Mucosa of descending colon (tissue), 3 donors: ENCODE results near the gene AAGAB. TPM values are rescaled to one million over a fixed set of nuclear protein-coding genes. Genes with fewer than 3 reads are reported as not detected.
A peak's percentile ranks its signal among the peaks of the same experiment; 100 is the strongest.

Experiments used
- ATAC-seq: fragments of 200-7000 bp; cut with Tn5 transposase; one replicate; pipeline ENCODE4 v1.9.1; 2020; ENCODE audit warnings: mild to moderate bottlenecking, moderate library complexity
- DNase-seq, 3 donors: peaks; one replicate each; pipeline ENCODE4 v3.0.0-alpha.2; 2020
- H3K36me3 ChIP-seq: fragments of 200-600 bp; one replicate; pipeline ENCODE4 v1.8.0; 2021; ENCODE audit warnings: low read depth, mild to moderate bottlenecking
- H3K4me1 ChIP-seq: fragments of 200-600 bp; one replicate; pipeline ENCODE4 v1.8.0; 2021; ENCODE audit warnings: low read depth, mild to moderate bottlenecking
- H3K4me3 ChIP-seq: fragments of 200-600 bp; one replicate; pipeline ENCODE4 v1.8.0; 2021; ENCODE audit warnings: mild to moderate bottlenecking
- H3K9me3 ChIP-seq: fragments of 200-600 bp; one replicate; pipeline ENCODE4 v1.8.0; 2021; ENCODE audit warnings: mild to moderate bottlenecking
- intact Hi-C, 2 donors: fragments of 100-400 bp; cut with DNase I in 1 of 2; cut with micrococcal nuclease in 1 of 2; formaldehyde crosslinking; loops; one replicate each; pipeline versions ENCODE4 v1.11.0 to v1.11.1; 2022; cut with DNase I, micrococcal nuclease
- total RNA-seq, 3 donors: library from RNA; stranded (reverse); fragmentation: NEBNext Ultra II Directional in 2 of 3; extraction: Animal tissue kit (Norgen Biotek cat#: 25700) in 2 of 3; gene quantifications; one replicate each; pipeline versions ENCODE4 v1.2.1 to v1.2.4, GENCODE V29; 2021 to 2023
- TF ChIP-seq, protein P1 (sequence below): fragments of 200-600 bp; IDR thresholded peaks from one replicate; pipeline ENCODE4 v1.8.0; 2022; ENCODE audit warnings: antibody characterized with exemption, mild to moderate bottlenecking
- donor health status: DM: no; HTN: no; CAD: no; lungs with moderate emphysema.
- donor health status: DM: no; HTN: no; CAD: no.
- donor health status: DM: no; HTN: yes; CAD: no.

AAGAB gene
- total RNA-seq, 3 donors from 2014 or later = 40.5 to 52.1 (median 48.3) TPM

DNA sequence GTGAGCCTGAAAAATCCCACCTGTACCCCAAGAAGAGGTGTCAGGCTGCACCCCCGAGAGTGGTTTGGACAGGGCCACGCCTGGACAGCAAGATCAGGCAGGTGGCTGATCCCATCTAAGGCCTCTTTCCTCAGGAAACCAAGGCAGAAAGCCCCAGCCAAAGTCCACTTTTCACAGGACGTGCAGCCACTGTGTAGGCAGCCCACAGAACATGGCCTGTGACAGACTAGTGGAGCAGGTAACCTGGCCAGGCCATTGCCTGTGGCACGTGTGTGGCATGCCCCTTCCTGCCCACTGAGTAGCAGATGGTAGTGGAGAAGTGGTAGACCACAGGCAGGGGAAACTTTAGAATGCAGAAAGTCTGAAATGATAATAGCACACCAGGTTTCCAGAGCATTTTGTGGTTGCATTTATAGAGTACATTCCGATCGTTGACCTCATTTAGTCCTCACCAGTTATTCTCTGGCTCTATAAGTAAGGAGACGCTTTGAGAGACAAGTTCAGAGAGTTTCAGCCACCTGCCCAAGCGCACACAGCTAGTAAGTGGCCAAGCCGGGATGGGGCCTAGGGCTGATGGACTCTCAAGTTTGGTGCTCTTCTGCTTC is 68.7 kb downstream of the AAGAB start:
- Histone ChIP-seq H3K4me1 (peaks cover 5% of the 10 kb centered on the region), H3K4me3 (no peak overlapping the region), H3K36me3 (no peaks in the 10 kb centered on the region), H3K9me3 (no peaks in the 10 kb centered on the region)
- DNase-seq (peak in 1 of 3 donors; percentile 39), ATAC-seq (no peak)
- intact Hi-C loops = no loop called here
- TF ChIP-seq, protein P1, sequence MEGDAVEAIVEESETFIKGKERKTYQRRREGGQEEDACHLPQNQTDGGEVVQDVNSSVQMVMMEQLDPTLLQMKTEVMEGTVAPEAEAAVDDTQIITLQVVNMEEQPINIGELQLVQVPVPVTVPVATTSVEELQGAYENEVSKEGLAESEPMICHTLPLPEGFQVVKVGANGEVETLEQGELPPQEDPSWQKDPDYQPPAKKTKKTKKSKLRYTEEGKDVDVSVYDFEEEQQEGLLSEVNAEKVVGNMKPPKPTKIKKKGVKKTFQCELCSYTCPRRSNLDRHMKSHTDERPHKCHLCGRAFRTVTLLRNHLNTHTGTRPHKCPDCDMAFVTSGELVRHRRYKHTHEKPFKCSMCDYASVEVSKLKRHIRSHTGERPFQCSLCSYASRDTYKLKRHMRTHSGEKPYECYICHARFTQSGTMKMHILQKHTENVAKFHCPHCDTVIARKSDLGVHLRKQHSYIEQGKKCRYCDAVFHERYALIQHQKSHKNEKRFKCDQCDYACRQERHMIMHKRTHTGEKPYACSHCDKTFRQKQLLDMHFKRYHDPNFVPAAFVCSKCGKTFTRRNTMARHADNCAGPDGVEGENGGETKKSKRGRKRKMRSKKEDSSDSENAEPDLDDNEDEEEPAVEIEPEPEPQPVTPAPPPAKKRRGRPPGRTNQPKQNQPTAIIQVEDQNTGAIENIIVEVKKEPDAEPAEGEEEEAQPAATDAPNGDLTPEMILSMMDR = no peak

- Histone ChIP-seq H3K4me1 (peaks cover 2% of the 10 kb centered on the region), H3K4me3 (no peak overlapping the region), H3K9me3 (no peaks in the 10 kb centered on the region), H3K36me3 (no peaks in the 10 kb centered on the region)
- TF ChIP-seq, protein P1 = no peak
- intact Hi-C loops = no loop called here
- no peak for ATAC-seq
- peak in 1 of 3 donors; percentile 25 for DNase-seq
Measured at GRCh38 chr15:67185051-67185450, 69.4 kb downstream of the AAGAB start.

- Histone ChIP-seq H3K4me3 (no peak overlapping the region), H3K4me1 (peaks cover 2% of the 10 kb centered on the region), H3K36me3 (no peaks in the 10 kb centered on the region), H3K9me3 (no peaks in the 10 kb centered on the region)
- TF ChIP-seq, protein P1 = no peak
- ATAC-seq (no peak), DNase-seq (peak in 1 of 3 donors; percentile 44)
- intact Hi-C loops = no loop called here
Measured at GRCh38 chr15:67184208-67184925, 70.1 kb downstream of the AAGAB start.

GRCh38 chr15:67183443-67184169 is 70.9 kb downstream of the AAGAB start:
- intact Hi-C loops = no loop called here
- DNase-seq = no peak
- TF ChIP-seq, protein P1 = no peak
- H3K9me3 ChIP-seq = no peaks in the 10 kb centered on the region
- H3K4me3 ChIP-seq = no peak overlapping the region
- peaks cover 2% of the 10 kb centered on the region for H3K4me1 ChIP-seq
- no peak for ATAC-seq
- no peaks in the 10 kb centered on the region for H3K36me3 ChIP-seq

DNA sequence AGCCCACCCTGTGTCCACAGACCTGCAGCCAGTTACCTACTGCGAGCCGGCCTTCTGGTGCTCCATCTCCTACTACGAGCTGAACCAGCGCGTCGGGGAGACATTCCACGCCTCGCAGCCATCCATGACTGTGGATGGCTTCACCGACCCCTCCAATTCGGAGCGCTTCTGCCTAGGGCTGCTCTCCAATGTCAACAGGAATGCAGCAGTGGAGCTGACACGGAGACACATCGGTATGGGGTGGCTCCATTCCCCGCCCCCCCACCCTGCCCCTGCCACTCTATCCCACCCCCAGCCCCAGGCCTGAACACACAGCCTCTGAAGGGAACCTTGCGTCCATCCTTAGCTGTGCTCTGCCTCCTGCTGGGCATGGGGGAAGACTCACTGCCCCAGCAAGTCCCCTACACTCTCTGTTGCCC is 73.2 kb downstream of the AAGAB start:
- intact Hi-C loops = no loop called here
- no peak for ATAC-seq
- peaks cover 2% of the 10 kb centered on the region for H3K4me1 ChIP-seq
- H3K36me3 ChIP-seq = no peaks in the 10 kb centered on the region
- TF ChIP-seq, protein P1 = no peak
- H3K4me3 ChIP-seq = no peak overlapping the region
- H3K9me3 ChIP-seq = no peaks in the 10 kb centered on the region
- DNase-seq = peak in 1 of 3 donors; percentile 33
